NCI-H1105 (cell line): ENCODE results near the gene FNIP2.
"Not testable (repeated sequence)": the region's sequence is repeated elsewhere in the genome, so short reads cannot be mapped to it uniquely, and the experiment has no call there.

ENCODE experiments used
- DNase-seq: peaks from one replicate; lab custom pipeline; 2025; lab: John Stamatoyannopoulos, UW

Gene FNIP2

DNA sequence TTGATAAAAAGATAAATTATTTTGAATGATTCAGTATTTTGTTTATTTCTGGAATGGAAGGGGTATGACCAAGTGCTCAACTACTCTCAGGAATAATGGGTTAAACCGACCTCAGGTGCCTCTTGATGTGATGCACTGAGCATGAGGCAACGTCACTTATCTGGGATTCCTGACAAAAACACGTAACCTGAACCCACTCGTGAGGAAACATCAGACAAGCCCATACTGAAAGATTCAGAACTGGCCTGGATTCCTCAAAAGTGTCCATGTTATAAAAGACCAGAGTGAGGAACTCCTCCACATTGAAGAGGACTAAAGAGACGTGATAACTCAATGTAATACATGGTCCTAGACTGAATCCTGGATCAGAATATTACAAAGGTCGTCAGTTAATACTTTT is 144.0 kb downstream of the FNIP2 start:
- DNase-seq = no peak

DNA sequence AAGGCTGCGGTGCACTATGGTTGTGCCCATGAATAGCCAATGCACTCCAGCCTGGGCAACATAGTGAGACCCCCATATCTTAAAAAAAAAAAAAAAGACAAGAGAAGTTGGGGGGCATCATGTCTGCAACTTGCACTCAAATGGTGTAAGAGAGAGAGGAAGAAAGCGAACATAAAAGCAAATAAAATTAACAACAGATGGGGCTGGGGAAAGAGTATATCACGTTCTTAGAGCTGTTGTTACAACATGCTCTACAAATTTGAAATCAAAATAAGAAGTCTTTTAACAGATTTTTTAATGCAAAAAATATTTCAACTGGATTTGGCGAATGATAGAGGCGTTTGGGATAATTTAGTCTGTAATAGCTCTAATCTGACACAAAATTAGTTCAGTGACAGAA is 144.9 kb downstream of the FNIP2 start:
- DNase-seq = no peak

DNA sequence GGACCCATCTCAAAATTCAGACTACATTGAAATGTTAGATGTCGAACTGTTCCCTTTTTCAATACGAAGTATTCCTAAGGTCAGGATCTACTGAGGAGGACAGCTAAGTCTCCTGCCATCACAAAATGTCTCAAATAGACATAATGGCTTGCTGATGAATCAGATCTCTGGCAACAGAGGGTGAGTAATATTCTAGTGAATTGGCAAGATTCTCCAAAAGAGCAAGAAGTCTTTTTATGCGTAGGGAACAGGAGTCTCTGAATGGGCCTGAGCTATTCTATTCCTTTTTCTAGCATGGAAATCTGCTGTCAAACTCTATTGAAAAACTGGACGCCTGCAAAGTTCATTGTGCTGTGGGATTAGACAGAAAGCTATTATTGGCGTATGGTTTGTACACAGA is 145.4 kb downstream of the FNIP2 start:
- DNase-seq = no peak

DNA sequence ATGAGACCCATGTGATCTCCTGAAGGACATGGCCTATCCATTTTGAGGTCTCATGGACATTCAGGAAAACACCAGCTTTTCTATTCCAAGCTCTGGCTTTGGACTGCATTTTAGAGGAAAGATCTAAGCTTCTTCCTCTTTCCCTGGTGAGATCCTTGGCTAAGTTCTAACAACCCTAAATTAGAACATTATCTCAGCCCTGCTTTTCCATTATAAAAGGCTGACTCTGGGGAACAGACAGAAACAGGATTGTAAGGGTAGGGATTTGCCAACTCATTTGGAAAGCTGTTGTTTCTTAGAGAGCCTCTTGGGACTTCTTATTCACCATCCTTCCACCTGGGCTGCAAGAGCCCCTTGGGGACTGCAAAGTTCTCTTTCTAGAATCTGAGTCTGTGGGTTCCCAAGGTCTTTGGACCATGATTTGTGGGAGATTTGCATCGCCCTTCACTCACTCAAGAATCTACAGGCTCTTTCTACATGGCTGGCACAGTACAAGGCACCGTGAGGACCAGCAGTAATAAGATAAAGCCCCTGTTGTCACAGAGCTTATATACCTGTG is 146.9 kb downstream of the FNIP2 start:
- DNase-seq = no peak

DNA sequence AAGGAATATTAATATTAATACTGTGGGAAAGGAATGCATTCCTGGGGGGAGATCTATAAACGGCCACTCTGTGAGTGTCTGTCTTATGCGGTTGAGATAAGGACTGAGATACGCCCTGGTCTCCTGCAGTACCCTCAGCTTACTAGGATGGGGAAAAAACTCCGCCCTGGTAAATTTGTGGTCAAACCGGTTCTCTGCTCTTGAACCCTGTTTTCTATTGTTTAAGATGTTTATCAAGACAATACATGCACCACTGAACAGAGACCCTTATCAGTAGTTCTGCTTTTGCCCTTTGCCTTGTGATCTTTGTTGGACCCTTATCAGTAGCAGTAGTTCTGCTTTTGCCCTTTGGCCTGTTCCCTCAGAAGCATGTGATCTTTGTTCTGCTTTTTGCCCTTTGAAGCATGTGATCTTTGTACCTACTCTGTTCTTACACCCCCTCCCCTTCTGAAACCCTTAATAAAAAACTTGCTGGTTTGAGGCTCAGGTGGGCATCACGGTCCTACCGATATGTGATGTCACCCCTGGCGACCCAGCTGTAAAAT is 151.7 kb downstream of the FNIP2 start:
- DNase-seq = not testable (repeated sequence)

DNA sequence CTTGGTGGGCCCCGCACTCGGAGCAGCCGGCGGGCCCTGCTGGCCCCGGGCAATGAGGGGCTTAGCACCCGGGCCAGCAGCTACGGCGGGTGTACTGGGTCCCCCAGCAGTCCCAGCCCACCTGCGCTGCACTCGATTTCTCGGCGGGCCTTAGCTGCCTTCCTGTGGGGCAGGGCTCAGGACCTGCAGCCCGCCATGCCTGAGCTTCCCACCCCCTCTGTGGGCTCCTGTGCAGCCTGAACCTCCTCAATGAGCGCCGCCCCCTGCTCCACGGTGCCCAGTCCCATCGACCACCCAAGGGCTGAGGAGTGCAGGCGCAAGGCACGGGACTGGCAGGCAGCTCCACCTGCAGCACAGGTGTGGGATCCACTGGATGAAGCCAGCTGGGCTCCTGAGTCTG is 158.9 kb downstream of the FNIP2 start:
- DNase-seq = not testable (repeated sequence)

DNA sequence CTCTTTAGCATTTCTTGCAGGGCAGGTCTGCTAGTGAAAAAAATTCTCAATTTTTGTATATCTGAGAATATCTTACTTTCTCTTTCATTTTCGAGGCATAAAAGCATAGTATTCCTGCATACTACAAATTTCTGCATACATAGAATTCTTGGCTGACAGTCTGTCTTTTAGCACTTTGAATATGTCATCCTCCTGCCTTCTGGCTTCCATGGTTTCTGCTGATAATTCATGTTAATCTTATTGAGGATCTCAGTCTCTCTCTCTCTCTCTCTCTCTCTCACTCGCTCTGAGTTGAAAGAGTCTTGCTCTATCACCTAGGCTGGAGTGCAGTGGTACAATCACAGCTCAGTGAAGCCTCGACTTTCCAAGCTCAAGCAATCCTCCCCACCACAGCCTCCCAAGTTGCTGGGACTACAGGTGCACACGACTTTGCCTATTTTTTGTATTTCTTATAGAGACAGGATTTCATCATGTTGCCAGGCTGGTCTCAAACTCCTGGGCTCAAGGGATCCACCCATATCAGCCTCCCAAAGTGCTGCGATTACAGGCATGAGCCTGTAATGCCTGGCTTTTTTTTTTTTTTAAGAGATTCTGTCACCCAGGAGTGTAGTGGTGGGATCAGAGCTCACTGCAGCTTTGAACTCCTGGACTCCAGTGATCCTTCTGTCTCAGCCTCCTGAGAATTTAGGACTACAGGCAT is 161.3 kb downstream of the FNIP2 start:
- DNase-seq = no peak

DNA sequence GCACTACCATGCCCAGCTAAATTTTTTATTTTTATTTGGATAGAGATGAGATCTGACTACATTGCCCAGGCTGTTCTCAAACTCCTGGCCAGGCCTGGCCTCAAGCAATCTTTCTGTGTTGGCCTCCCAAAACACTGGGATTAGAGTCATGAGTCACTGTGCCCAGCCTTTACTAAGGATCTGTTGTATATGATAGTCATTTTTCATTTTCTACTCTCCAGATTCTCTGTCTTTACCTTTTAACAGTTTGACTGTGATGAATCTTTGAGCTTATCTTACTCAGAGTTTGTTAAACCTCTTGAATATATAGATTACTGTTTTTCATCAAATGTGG is 161.8 kb downstream of the FNIP2 start:
- no peak for DNase-seq

DNA sequence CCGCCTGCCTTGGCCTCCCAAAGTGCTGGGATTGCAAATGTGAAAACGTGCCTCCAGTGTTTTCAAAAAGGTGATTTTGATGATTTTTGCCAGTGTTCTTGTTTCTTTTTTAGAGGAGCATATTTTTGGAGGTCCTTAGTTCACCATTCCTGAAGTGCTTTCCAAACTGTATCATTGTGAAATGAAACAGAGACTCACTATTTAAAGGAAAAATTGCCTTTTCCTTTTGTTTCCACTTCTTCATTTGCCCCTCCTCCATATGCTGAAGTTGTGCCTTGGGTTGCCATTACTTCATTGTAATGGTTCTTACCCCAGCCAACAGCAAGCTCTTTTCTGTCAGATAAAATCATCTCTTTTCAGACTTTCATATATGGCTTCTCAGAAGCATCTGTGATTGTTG is 164.4 kb downstream of the FNIP2 start:
- DNase-seq = no peak

DNA sequence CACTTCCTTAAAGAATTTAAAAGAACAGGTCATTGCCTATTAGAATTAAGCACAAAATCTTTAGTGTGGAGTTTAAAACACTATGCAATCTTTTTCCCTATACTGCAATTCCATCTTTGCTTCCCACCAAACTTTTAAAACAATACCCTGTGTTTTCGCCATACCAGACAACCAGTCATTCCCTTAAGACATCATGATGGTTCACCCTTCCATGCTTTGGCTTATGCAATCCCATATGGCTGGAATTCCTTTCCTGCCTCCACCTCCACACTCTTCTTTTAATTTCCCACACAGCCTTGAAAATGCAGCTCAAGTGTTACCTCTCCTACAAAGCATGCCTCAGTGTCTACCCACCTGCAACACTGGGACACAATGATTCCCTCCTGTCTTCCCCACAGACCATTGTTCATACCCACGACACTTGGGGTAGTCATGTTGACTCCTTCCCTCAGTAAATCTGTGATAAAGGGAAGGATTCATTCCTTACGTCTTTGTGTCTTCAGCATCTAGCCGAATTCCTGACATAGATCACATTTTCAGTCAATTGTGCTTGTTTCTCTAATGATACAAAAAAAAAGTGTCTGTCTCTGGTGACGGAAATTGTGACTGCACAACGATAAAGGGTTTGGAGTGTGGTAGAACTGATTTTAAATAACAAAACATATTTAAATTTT is 166.3 kb downstream of the FNIP2 start:
- no peak for DNase-seq

DNA sequence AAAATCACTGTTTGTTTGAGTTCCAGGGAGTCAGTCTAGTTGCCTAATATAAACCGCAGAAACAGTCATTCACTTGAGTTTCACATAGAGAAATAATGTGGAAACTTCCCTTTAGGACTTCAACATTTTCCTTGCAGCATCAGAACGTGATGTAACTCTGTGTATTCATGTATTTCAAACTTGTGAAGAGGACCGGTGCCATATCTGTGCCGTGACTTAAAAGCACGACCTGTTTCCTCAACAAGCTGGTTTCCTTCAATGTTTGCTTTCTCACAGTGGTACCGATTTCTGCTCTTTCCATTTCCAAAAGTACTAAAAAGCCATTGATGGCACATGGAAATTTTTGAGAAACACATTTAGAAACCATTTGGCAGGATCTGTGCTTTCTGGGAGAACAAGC is 167.4 kb downstream of the FNIP2 start:
- DNase-seq = no peak

DNA sequence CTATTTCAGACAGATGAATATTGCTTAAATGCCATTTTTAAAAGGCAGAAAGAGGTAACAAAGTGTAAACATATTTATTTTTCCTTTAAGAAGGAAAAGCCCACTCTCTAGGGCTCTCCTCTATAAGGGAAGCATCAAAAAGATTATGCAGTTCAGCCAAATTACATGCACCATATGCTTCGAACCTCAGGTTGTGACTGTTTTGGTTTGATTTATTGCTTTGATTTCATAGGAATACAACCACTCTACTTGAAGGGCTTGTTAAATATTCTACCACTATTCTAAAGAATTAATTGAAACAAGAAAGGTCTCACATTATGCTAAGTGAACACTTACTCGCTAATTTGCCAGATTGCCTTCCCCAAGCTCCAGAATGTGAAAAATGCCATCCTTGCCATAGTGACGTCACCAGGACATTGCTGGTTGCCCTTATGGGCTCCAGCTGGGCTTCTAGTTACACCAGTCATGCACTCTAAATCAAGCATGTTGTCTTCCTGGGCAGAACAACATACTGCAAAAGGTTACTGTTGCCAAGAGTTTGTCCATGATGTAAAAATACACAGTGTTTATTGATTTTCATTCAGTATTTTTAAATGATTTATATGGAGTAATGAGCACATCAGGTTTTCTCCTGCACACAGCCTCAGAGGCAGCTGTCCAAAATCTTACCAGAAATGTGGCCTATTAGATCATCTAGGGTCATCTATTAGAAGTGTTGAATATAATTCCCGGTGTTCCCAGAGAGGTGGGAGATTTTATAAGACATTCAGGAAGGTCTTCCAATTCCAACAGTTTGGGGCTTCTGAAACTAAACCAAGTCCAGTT is 169.6 kb downstream of the FNIP2 start:
- no peak for DNase-seq

DNA sequence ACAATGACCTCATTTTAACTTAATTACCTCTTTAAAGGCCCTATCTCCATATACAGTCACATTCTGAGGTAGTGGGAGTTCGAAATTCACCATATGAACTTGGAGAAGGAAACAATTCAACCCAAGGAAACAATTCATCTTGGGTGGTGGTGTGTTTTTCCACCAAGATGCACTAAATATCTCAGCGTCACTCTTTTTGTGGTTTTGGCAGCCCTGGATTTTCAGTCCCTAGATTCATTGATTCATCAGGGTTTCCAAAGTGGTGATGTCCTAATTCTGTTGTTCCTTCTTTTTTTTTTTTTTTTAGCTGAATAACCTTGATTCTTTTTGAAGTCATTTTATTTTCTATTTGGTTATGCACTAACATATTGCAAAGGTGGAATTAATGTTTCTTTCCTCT is 171.4 kb downstream of the FNIP2 start:
- no peak for DNase-seq

DNA sequence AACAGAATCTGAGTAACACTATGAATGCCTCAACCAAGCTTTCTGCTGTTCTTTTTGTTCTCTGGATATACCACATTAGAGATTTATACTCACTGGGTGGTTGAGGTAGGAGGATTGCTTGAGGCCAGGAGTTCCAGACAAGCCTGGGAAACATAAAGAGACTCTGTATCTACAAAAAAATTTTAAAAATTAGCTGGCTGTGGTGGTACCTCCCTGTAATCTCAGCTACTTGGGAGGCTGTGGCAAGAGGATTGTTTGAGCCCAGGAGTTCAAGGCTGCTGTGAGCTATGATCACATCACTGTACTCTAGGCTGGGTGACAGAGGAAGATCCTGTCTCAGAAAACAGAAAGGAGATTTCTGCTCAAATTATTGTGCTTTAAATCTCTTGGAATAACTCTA is 172.5 kb downstream of the FNIP2 start:
- DNase-seq = no peak

DNA sequence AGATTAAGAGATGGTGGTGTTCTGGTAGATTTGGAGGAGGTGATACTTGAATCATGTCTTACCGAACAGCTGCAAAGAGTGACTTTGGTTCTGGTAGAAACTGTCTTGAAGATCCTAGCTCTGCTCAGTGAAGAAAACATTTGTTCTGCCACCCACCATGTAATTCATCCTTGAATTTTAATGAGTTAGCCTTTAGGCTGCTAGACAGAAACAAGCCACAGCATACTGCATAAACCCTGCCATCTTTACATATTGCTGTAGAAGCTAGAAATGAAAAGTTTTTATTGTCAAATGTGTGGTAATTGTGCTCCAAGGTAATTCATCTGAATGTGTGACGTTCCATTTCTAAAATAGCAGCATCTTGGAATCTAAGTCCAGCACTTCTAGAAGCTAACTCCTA is 173.1 kb downstream of the FNIP2 start:
- DNase-seq = no peak

DNA sequence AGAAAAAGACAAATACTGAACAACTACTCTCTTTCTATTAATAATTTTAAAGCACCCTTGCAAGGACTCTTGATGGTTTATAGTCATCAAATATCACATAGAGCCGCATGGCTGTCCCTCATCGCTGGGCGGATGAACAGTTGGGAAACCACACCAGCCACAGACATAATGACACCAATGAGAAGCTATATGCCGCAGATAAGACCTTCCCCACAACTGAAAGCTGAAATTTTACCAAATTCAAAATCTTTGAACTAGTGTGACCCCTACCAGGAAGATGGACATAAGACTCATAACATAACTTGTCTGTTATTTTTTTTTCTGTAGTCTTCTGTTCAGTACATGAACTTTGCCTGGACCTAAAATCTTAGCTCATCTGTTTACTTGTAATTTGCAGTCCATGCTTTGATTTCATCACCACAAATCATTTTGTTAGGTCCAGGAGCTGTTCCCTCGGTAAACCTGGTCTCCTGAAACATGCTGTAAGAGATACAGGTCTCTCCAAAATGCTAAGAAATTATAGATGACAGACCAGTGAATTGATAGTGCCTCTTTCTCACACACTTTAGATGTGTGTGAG is 176.8 kb downstream of the FNIP2 start:
- DNase-seq = no peak

DNA sequence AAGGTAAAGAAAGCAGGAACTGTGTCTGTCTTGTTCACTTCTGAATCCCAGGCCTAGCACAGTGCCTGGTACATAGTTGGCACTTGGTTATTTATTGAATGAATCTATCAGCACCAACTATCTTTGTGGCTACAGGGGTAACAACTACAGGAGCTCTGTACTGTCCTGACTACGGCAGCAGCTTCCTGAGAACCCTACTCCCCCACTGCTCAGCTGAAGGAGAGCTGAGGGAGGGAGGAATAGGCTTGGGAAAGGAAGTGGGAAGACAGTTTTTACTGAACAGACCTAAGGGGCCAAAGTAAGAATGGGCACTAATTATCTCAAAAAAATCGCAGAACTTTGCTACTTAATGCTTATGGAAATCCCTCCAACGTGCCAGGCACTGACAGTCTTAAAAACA is 178.0 kb downstream of the FNIP2 start:
- DNase-seq = no peak

DNA sequence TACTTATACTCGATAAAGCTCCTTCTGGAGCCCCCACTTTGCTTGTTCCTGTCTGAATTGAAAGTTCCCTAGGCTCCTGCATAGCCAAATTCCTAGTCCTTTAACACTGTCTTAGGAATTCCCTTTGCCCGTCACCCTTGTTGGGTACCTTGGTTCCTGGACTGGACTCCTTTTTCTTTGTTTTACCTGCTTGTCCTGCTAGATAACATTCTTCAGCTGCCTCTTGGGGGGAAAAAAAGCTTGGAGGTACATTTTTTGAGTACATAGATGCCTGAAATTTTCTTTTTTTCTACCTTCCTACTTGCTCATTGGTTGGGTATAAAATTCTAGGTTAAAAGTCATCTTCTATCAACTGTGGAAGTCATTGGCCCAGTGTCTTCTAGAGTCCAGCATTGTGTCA is 179.2 kb downstream of the FNIP2 start:
- DNase-seq = no peak

DNA sequence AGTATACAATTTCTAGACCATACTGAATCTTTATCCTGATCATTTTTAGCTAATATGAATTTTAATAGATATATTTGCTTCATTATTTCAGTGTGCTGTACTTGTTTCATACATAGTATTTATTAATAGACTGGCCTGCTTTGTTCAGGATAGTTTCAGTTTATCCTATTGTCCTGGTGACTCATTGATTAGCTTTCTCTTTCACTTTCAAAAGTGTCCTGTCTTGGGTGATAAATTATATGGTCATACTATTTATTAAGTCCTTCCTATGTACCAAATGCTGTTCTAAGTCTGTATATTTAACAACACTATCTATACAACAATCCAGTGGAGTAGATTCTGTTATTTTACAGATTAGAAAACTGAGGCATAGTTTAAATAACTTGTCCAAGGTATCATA is 180.3 kb downstream of the FNIP2 start:
- no peak for DNase-seq

DNA sequence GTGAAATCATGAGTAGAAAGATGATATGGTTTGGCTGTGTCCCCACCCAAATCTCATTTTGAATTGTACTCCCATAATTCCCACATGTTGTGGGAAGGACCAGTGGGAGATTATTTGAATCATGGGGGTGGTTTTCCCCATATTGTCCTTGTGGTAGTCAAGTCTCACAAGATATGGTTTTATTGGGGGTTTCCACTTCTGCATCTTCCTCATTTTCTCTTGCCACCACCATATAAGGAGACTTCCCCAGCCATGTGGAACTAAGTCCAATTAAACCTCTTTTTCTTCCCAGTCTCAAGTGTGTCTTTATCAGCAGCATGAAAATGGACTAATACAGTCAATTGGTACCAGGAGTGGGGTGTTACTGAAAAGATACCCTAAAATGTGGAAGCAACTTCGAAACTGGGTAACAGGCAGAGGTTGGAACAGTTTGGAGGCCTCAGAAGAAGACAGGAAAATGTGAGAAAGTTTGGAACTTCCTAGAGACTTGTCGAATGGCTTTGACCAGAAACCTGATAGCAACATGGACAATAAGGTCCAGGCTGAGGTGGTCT is 183.5 kb downstream of the FNIP2 start:
- not testable (repeated sequence) for DNase-seq

DNA sequence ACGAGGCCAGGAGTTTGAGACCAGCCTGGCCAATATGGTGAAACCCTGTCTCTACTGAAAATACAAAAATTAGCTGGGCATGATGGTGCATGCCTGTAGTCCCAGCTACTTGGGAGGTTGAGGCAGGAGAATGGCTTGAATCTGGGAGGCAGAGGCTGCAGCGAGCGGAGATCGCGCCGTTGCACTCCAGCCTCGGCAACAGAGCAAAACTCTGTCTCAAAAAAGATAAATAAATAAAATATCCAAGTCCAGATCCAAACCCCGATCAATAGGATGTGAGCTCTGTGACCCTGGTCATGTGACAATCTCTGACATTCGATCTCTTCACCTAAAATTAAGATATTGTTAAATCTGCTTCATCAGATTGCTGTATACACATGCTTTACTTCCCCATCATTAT is 187.5 kb downstream of the FNIP2 start:
- not testable (repeated sequence) for DNase-seq

DNA sequence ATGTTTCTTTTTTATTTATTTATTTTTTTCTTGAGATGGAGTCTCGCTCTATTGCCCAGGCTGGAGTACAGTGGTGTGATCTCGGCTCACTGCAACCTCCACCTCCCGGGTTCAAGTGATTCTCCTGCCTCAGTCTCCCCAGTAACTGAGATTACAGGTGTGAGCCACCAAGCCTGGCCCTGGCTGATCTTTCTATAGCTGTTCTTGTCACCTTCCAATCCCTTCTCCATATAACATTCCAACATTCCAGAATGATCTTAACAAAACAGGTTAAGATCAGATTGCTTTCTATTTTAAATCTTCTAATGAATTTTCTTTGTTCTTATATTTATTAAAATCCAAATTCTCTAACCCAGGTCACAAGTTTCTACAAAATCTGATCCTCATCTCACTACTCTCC is 188.1 kb downstream of the FNIP2 start:
- DNase-seq = not testable (repeated sequence)
